ENCODE results near the gene DNAI7.

DNAI7 gene

GRCh38 chr12:25100194-25101091, 94.5 kb downstream of the DNAI7 start:
- DNase-seq (ENCODE audit: low read depth): no peak
- H3K4me3 ChIP-seq (ENCODE audit: low read length): no peak overlapping the region
- H3K36me3 ChIP-seq (ENCODE audit: control insufficient read depth, insufficient read depth, low read length, severe bottlenecking): no peaks in the 10 kb centered on the region
- no peaks in the 10 kb centered on the region for H3K27me3 ChIP-seq (replicated peaks; ENCODE audit: control insufficient read depth, insufficient read depth, low read length)
- no peaks in the 10 kb centered on the region for H3K4me1 ChIP-seq (ENCODE audit: control insufficient read depth, insufficient read depth, low read length)
- no peaks in the 10 kb centered on the region for H3K9me3 ChIP-seq (ENCODE audit: control insufficient read depth, low read length)
- no peak overlapping the region for H3K9ac ChIP-seq (ENCODE audit: low read length)

GRCh38 chr12:25099010-25099409, 96.0 kb downstream of the DNAI7 start:
- Histone ChIP-seq H3K36me3 (ENCODE audit: control insufficient read depth, insufficient read depth, low read length, severe bottlenecking) (no peaks in the 10 kb centered on the region), H3K4me3 (ENCODE audit: low read length) (no peak overlapping the region), H3K9me3 (ENCODE audit: control insufficient read depth, low read length) (peaks cover 10% of the 10 kb centered on the region), H3K9ac (ENCODE audit: low read length) (no peak overlapping the region), H3K4me1 (ENCODE audit: control insufficient read depth, insufficient read depth, low read length) (no peaks in the 10 kb centered on the region), H3K27me3 (replicated peaks; ENCODE audit: control insufficient read depth, insufficient read depth, low read length) (no peaks in the 10 kb centered on the region)
- DNase-seq (ENCODE audit: low read depth): no peak

- Histone ChIP-seq H3K27me3 (replicated peaks; ENCODE audit: control insufficient read depth, insufficient read depth, low read length) (peaks cover 8% of the 10 kb centered on the region), H3K9me3 (ENCODE audit: control insufficient read depth, low read length) (peaks cover 17% of the 10 kb centered on the region), H3K36me3 (ENCODE audit: control insufficient read depth, insufficient read depth, low read length, severe bottlenecking) (no peaks in the 10 kb centered on the region), H3K9ac (ENCODE audit: low read length) (no peak overlapping the region), H3K4me1 (ENCODE audit: control insufficient read depth, insufficient read depth, low read length) (no peaks in the 10 kb centered on the region), H3K4me3 (ENCODE audit: low read length) (no peak overlapping the region)
- DNase-seq (ENCODE audit: low read depth): no peak
Measured at GRCh38 chr12:25089738-25090137, 105.2 kb downstream of the DNAI7 start.

- DNase-seq (ENCODE audit: low read depth): no peak
- Histone ChIP-seq H3K27me3 (replicated peaks; ENCODE audit: control insufficient read depth, insufficient read depth, low read length) (no peaks in the 10 kb centered on the region), H3K4me1 (ENCODE audit: control insufficient read depth, insufficient read depth, low read length) (no peaks in the 10 kb centered on the region), H3K36me3 (ENCODE audit: control insufficient read depth, insufficient read depth, low read length, severe bottlenecking) (no peaks in the 10 kb centered on the region), H3K4me3 (ENCODE audit: low read length) (no peak overlapping the region), H3K9ac (ENCODE audit: low read length) (no peak overlapping the region), H3K9me3 (ENCODE audit: control insufficient read depth, low read length) (no peaks in the 10 kb centered on the region)
Measured at GRCh38 chr12:25087596-25087995, 107.4 kb downstream of the DNAI7 start.

GRCh38 chr12:25084816-25085215, 110.1 kb downstream of the DNAI7 start:
- Histone ChIP-seq H3K9ac (ENCODE audit: low read length) (no peak overlapping the region), H3K36me3 (ENCODE audit: control insufficient read depth, insufficient read depth, low read length, severe bottlenecking) (no peaks in the 10 kb centered on the region), H3K27me3 (replicated peaks; ENCODE audit: control insufficient read depth, insufficient read depth, low read length) (no peaks in the 10 kb centered on the region), H3K4me1 (ENCODE audit: control insufficient read depth, insufficient read depth, low read length) (no peaks in the 10 kb centered on the region), H3K9me3 (ENCODE audit: control insufficient read depth, low read length) (no peaks in the 10 kb centered on the region), H3K4me3 (ENCODE audit: low read length) (no peak overlapping the region)
- no peak for DNase-seq (ENCODE audit: low read depth)

GRCh38 chr12:25083211-25083610, 111.7 kb downstream of the DNAI7 start:
- Histone ChIP-seq H3K27me3 (replicated peaks; ENCODE audit: control insufficient read depth, insufficient read depth, low read length) (no peaks in the 10 kb centered on the region), H3K36me3 (ENCODE audit: control insufficient read depth, insufficient read depth, low read length, severe bottlenecking) (no peaks in the 10 kb centered on the region), H3K9ac (ENCODE audit: low read length) (no peak overlapping the region), H3K4me1 (ENCODE audit: control insufficient read depth, insufficient read depth, low read length) (no peaks in the 10 kb centered on the region), H3K9me3 (ENCODE audit: control insufficient read depth, low read length) (no peaks in the 10 kb centered on the region), H3K4me3 (ENCODE audit: low read length) (no peak overlapping the region)
- DNase-seq (ENCODE audit: low read depth): no peak

GRCh38 chr12:25082628-25083027, 112.3 kb downstream of the DNAI7 start:
- H3K4me1 ChIP-seq (ENCODE audit: control insufficient read depth, insufficient read depth, low read length): no peaks in the 10 kb centered on the region
- no peaks in the 10 kb centered on the region for H3K9me3 ChIP-seq (ENCODE audit: control insufficient read depth, low read length)
- no peak overlapping the region for H3K4me3 ChIP-seq (ENCODE audit: low read length)
- H3K9ac ChIP-seq (ENCODE audit: low read length): no peak overlapping the region
- no peak for DNase-seq (ENCODE audit: low read depth)
- no peaks in the 10 kb centered on the region for H3K27me3 ChIP-seq (replicated peaks; ENCODE audit: control insufficient read depth, insufficient read depth, low read length)
- H3K36me3 ChIP-seq (ENCODE audit: control insufficient read depth, insufficient read depth, low read length, severe bottlenecking): no peaks in the 10 kb centered on the region

GRCh38 chr12:25079393-25079792, 115.6 kb downstream of the DNAI7 start:
- H3K4me1 ChIP-seq (ENCODE audit: control insufficient read depth, insufficient read depth, low read length): no peaks in the 10 kb centered on the region
- no peak for DNase-seq (ENCODE audit: low read depth)
- no peak overlapping the region for H3K4me3 ChIP-seq (ENCODE audit: low read length)
- H3K36me3 ChIP-seq (ENCODE audit: control insufficient read depth, insufficient read depth, low read length, severe bottlenecking): no peaks in the 10 kb centered on the region
- H3K27me3 ChIP-seq (replicated peaks; ENCODE audit: control insufficient read depth, insufficient read depth, low read length): no peaks in the 10 kb centered on the region
- no peak overlapping the region for H3K9ac ChIP-seq (ENCODE audit: low read length)
- H3K9me3 ChIP-seq (ENCODE audit: control insufficient read depth, low read length): no peaks in the 10 kb centered on the region

GRCh38 chr12:25074954-25075353, 120.0 kb downstream of the DNAI7 start:
- DNase-seq (ENCODE audit: low read depth): no peak
- H3K36me3 ChIP-seq (ENCODE audit: control insufficient read depth, insufficient read depth, low read length, severe bottlenecking): no peaks in the 10 kb centered on the region
- H3K9me3 ChIP-seq (ENCODE audit: control insufficient read depth, low read length): no peaks in the 10 kb centered on the region
- H3K4me3 ChIP-seq (ENCODE audit: low read length): no peak overlapping the region
- H3K4me1 ChIP-seq (ENCODE audit: control insufficient read depth, insufficient read depth, low read length): no peaks in the 10 kb centered on the region
- H3K9ac ChIP-seq (ENCODE audit: low read length): no peak overlapping the region
- no peaks in the 10 kb centered on the region for H3K27me3 ChIP-seq (replicated peaks; ENCODE audit: control insufficient read depth, insufficient read depth, low read length)

GRCh38 chr12:25074113-25074512, 120.8 kb downstream of the DNAI7 start:
- Histone ChIP-seq H3K36me3 (ENCODE audit: control insufficient read depth, insufficient read depth, low read length, severe bottlenecking) (no peaks in the 10 kb centered on the region), H3K4me3 (ENCODE audit: low read length) (no peak overlapping the region), H3K27me3 (replicated peaks; ENCODE audit: control insufficient read depth, insufficient read depth, low read length) (no peaks in the 10 kb centered on the region), H3K4me1 (ENCODE audit: control insufficient read depth, insufficient read depth, low read length) (no peaks in the 10 kb centered on the region), H3K9me3 (ENCODE audit: control insufficient read depth, low read length) (no peaks in the 10 kb centered on the region), H3K9ac (ENCODE audit: low read length) (no peak overlapping the region)
- DNase-seq (ENCODE audit: low read depth): no peak

- Histone ChIP-seq H3K4me1 (ENCODE audit: control insufficient read depth, insufficient read depth, low read length) (no peaks in the 10 kb centered on the region), H3K36me3 (ENCODE audit: control insufficient read depth, insufficient read depth, low read length, severe bottlenecking) (no peaks in the 10 kb centered on the region), H3K4me3 (ENCODE audit: low read length) (no peak overlapping the region), H3K27me3 (replicated peaks; ENCODE audit: control insufficient read depth, insufficient read depth, low read length) (no peaks in the 10 kb centered on the region), H3K9me3 (ENCODE audit: control insufficient read depth, low read length) (no peaks in the 10 kb centered on the region), H3K9ac (ENCODE audit: low read length) (no peak overlapping the region)
- DNase-seq (ENCODE audit: low read depth): no peak
Measured at GRCh38 chr12:25072906-25073650, 121.9 kb downstream of the DNAI7 start.

All from adipocyte (in vitro differentiated cells).